RWPE2 (cell line): Measurements from ENCODE around the gene LENG9.
"Not testable (repeated sequence)": the region's sequence is repeated elsewhere in the genome, so short reads cannot be mapped to it uniquely, and the experiment has no call there.

Source experiments
- ATAC-seq: fragments of 200-7000 bp; cut with Tn5 transposase; 3 replicates; pipeline ENCODE4 v1.9.1; 2021; ENCODE audit warnings: low read depth
- DNase-seq: peaks from one replicate; pipeline ENCODE4 v3.0.0-alpha.2; 2020; ENCODE audit warnings: low spot score
- H3K27ac ChIP-seq: fragments of 450-650 bp; 2 replicates; pipeline ENCODE4 v1.5.1; 2017; ENCODE audit warnings: mild to moderate bottlenecking; ENCODE audit not compliant: poor library complexity, severe bottlenecking
- H3K27me3 ChIP-seq: fragments of 250-450 bp; sonication (Bioruptor Pico); 2 replicates; pipeline ENCODE4 v1.5.1; 2021; ENCODE audit warnings: mild to moderate bottlenecking, moderate library complexity; ENCODE audit not compliant: insufficient read depth, poor library complexity, severe bottlenecking
- H3K36me3 ChIP-seq: fragments of 250-450 bp; sonication (Bioruptor Pico); 2 replicates; pipeline ENCODE4 v1.5.1; 2020; ENCODE audit warnings: low read depth, mild to moderate bottlenecking, moderate library complexity
- H3K4me1 ChIP-seq: fragments of 250-450 bp; sonication (Bioruptor Pico); 2 replicates; pipeline ENCODE4 v1.5.1; 2021; ENCODE audit warnings: mild to moderate bottlenecking, moderate library complexity; ENCODE audit not compliant: insufficient read depth, poor library complexity, severe bottlenecking
- H3K4me3 ChIP-seq: fragments of 250-450 bp; sonication (Bioruptor Pico); 2 replicates; pipeline ENCODE4 v1.5.1; 2021; ENCODE audit warnings: mild to moderate bottlenecking, moderate library complexity; ENCODE audit not compliant: severe bottlenecking
- H3K9me3 ChIP-seq: fragments of 250-450 bp; sonication (Bioruptor Pico); 2 replicates; pipeline ENCODE4 v1.5.1; 2021; ENCODE audit warnings: mild to moderate bottlenecking, moderate library complexity; ENCODE audit not compliant: severe bottlenecking
- CTCF ChIP-seq: fragments of 450-650 bp; IDR thresholded peaks from one replicate; pipeline ENCODE4 v1.5.1; 2017; ENCODE audit warnings: mild to moderate bottlenecking, moderate library complexity; ENCODE audit not compliant: poor library complexity, severe bottlenecking

Gene LENG9

GRCh38 chr19:54463531-54464043 lies at the start of gene LENG9:
TSS of gene LENG9 (minus strand) at chr19:54463778. CDS start at chr19:54463526, 252 bp downstream.
- peak within 1 kb of the TSS; percentile 91 for H3K27ac ChIP-seq
- peak; percentile 63 for ATAC-seq
- H3K27me3 ChIP-seq = no peaks in the 10 kb centered on the region
- no peak for TF ChIP-seq CTCF
- no peaks in the 10 kb centered on the region for H3K4me1 ChIP-seq
- peak; percentile 99 for DNase-seq
- peaks cover 25% of the 10 kb centered on the region for H3K36me3 ChIP-seq
- peak within 1 kb of the TSS; percentile 69 for H3K4me3 ChIP-seq
- no peaks in the 10 kb centered on the region for H3K9me3 ChIP-seq

GRCh38 chr19:54509200-54509940 lies 45.8 kb upstream of the LENG9 start:
- peaks cover 10% of the 10 kb centered on the region for H3K4me1 ChIP-seq
- ATAC-seq = not testable (repeated sequence)

GRCh38 chr19:54508487-54508886 lies 44.9 kb upstream of the LENG9 start:
- not testable (repeated sequence) for H3K4me3 ChIP-seq, ATAC-seq, H3K27ac ChIP-seq, H3K27me3 ChIP-seq, H3K36me3 ChIP-seq, H3K9me3 ChIP-seq, DNase-seq
- peaks cover 10% of the 10 kb centered on the region for H3K4me1 ChIP-seq

More at GRCh38 chr19:54509200-54509940, 45.8 kb upstream of the LENG9 start:
- H3K27ac ChIP-seq, H3K9me3 ChIP-seq, H3K4me3 ChIP-seq, H3K36me3 ChIP-seq, DNase-seq, H3K27me3 ChIP-seq: not testable (repeated sequence)

- DNase-seq (no peak), ATAC-seq (no peak)
- Histone ChIP-seq H3K4me3 (no peak overlapping the region), H3K27ac (no peak overlapping the region), H3K9me3 (no peaks in the 10 kb centered on the region), H3K4me1 (peaks cover 10% of the 10 kb centered on the region), H3K36me3 (no peaks in the 10 kb centered on the region), H3K27me3 (no peaks in the 10 kb centered on the region)
- TF ChIP-seq CTCF = no peak
These were observed 44.2 kb upstream of the LENG9 start for GRCh38 chr19:54507824-54508223.

DNA sequence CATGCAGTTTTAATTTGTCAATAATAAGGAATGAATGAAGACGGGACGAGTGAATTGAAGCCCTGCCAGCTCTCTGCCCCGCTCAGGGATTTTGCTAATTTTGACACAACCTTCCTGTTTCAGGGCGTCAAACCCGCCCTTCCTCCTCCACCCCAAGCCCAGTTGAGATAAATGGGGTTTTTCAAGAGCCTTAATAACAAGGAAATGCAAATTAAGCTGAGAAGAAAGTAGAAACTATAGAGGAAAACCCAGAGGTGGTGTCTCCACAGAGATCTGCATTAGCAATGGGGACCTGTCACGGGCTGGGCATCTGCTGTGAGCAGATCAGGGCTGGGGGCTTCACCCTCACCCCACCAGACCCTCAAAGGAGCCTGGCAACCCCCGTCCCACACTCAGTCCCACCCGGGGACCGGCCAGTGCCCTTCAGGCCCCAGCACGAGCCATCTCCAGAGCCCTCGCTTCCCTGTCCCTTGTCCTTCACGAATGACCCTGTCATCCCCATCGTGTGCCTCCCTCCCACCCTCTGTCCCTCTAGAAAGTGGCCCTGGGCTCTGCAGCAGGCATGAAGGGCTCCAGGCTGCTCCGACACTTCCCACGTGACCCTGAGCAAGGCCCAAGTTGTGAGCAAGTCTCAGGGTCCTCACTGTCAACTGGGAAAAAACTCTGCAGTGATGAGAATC lies 43.6 kb upstream of the LENG9 start:
- not testable (repeated sequence) for ATAC-seq, H3K27me3 ChIP-seq, H3K9me3 ChIP-seq, H3K27ac ChIP-seq, DNase-seq, H3K4me3 ChIP-seq, H3K36me3 ChIP-seq
- peaks cover 10% of the 10 kb centered on the region for H3K4me1 ChIP-seq

- DNase-seq (no peak), ATAC-seq (peak; percentile 93)
- TF ChIP-seq CTCF = no peak
- H3K4me3 ChIP-seq = no peak overlapping the region
- H3K27ac ChIP-seq = peak overlapping the region; percentile 37
- H3K4me1 ChIP-seq = peaks cover 10% of the 10 kb centered on the region
- no peaks in the 10 kb centered on the region for H3K27me3 ChIP-seq
- no peaks in the 10 kb centered on the region for H3K9me3 ChIP-seq
- no peaks in the 10 kb centered on the region for H3K36me3 ChIP-seq
These were observed 42.5 kb upstream of the LENG9 start for GRCh38 chr19:54506079-54506478.

DNA sequence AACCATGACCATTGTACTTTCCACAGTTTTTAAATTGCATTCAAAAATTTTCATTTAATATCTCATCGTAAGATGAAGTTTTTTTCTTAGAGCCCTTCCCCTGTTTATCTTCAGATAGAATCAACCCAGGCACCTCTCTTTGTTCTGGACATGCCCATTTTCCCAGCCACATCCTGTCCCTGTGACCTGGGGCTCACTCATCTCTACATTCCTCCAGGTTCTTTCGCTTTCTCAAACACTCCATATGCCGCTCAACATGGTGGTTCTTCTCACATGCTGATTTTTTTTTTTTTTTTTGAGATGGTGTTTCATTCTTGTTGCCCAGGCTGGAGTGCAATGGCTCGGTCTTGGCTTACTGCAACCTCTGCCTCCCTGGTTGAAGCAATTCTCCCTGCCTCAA lies 42.0 kb upstream of the LENG9 start:
- not testable (repeated sequence) for ATAC-seq, H3K9me3 ChIP-seq, DNase-seq, H3K36me3 ChIP-seq, H3K27ac ChIP-seq, H3K4me3 ChIP-seq, H3K27me3 ChIP-seq
- H3K4me1 ChIP-seq = peaks cover 10% of the 10 kb centered on the region
